Erythroblast (primary cell): ENCODE measurements around the gene GSC2.

Experiments
- DNase-seq, 2 experiments: peaks; one replicate each; lab custom pipeline; 2025; lab: John Stamatoyannopoulos, UW
- GATA1 ChIP-seq: IDR thresholded peaks from 2 replicates; pipeline ENCODE4 v1.6.1; 2011; ENCODE audit warnings: low read depth, mild to moderate bottlenecking, control low read depth, low read length, moderate library complexity
- POLR2A ChIP-seq: IDR thresholded peaks from 2 replicates; pipeline ENCODE4 v1.6.1; 2011; ENCODE audit warnings: mild to moderate bottlenecking, low read length

The GSC2 gene

DNA sequence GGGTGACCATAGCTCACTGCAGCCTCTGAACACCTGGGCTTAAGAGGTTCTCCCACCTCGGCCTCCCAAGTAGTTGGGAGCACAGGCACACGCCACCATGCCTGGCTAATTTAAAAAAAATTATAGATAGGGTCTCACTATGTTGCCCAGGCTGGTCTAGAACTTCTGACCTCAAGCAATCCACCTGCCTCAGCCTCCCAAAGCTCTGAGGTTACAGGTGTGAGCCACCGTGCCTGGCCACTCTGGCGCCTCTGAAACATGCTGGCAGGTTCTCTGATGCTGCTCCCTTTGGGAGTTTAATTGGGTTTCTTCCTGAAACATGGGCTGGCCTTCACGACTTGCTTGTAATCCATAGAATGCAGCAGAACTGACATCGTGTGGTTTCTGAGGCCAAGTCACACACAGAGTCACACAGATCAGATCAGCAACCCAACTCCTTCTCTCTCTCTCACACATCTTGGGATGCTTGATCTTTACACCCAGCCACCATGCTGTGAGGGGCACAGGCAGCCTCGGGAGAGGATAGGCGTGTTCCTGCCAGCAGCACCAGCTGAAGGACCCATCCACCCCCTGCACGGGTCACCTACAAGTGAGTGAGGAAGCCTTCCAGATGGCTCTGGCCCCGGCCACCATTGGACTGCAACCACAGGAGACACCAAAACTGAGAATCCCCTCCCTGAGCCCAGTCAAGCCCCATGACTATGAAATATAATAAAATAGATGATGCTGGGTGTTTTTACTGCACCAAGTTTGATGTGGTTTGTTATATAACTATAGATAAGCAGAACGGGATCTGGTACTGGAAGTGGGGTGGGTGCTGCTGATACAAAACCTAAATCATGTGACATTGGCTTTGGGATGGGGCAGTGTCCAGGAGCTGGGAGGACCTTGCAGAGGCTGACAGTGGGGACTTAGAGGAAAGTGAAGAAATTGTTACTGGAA, 3.1 kb upstream of the GSC2 start:
- no peak for DNase-seq
- TF ChIP-seq GATA1, result no peak
- TF ChIP-seq POLR2A, result no peak

GRCh38 chr22:19151329-19152191, 1.5 kb upstream of the GSC2 start:
- no peak for DNase-seq
- TF ChIP-seq POLR2A, result no peak
- TF ChIP-seq GATA1, result no peak

GRCh38 chr22:19150482-19151328, 613 bp upstream of the GSC2 start:
- DNase-seq, result no peak
- TF ChIP-seq GATA1 (no peak), POLR2A (no peak)

- peak in 1 of 2 experiments; percentile 23 for DNase-seq
Observed at GRCh38 chr22:19149047-19149883, 827 bp downstream of the GSC2 start.

GRCh38 chr22:19148417-19149046, 1.6 kb downstream of the GSC2 start:
- no peak for TF ChIP-seq POLR2A
- no peak for TF ChIP-seq GATA1
- no peak for DNase-seq

More at GRCh38 chr22:19149047-19149883, 827 bp downstream of the GSC2 start:
- no peak for TF ChIP-seq POLR2A
- no peak for TF ChIP-seq GATA1

GRCh38 chr22:19147195-19147780, 2.8 kb downstream of the GSC2 start:
- no peak for DNase-seq
- TF ChIP-seq POLR2A, result no peak
- no peak for TF ChIP-seq GATA1

GRCh38 chr22:19146215-19146968, 3.7 kb downstream of the GSC2 start:
- DNase-seq, result no peak
- no peak for TF ChIP-seq POLR2A
- TF ChIP-seq GATA1, result no peak

GRCh38 chr22:19143967-19144400, 6.1 kb downstream of the GSC2 start:
- peak; percentile 60 to 61 for DNase-seq
- no peak for TF ChIP-seq GATA1
- no peak for TF ChIP-seq POLR2A

- no peak for DNase-seq
- TF ChIP-seq POLR2A (no peak), GATA1 (no peak)
Observed at GRCh38 chr22:19143212-19143611, 6.9 kb downstream of the GSC2 start.

DNA sequence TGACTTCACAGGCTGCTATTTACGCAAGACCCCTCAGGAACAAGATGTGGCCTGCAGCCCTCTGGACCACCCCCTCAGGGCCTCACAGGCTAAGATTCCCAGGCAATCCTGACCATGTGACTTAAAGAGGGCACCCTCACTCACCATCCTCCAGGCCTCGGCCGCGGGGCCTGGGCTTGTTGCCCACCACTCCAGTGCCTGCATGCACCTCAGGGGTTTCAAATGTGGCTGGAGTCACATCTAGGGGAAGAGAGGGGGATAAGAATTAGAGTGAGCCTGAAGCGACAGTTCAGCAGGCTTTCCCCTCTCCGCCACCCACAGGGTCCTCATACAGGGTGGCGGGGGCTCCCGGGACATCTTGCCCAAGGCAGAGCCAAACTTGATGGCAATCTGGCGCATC, 7.7 kb downstream of the GSC2 start:
- no peak for DNase-seq
- no peak for TF ChIP-seq POLR2A
- TF ChIP-seq GATA1, result no peak

DNA sequence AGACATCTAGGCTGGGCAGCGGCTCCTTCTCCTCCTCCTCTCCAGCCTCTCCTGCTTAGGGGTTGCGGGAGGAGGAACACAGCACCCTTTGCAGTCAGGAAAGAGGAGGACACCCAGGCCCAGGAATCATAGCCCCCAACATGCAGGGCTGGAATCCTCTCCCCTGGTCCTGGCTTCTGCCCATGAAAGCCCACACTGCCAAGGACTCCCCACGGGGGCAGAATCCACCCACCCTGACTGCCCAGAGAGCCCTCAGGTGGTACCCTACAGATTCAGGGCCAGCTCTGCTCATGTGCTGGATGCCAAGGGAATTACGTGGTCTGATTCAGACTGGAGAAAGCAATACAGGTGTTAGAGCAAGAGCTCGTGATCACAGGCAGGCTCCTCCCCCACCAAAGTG, 10.1 kb downstream of the GSC2 start:
- no peak for DNase-seq
- TF ChIP-seq GATA1, result no peak
- TF ChIP-seq POLR2A, result no peak
